AG04450 (cell line): ENCODE measurements around the gene NDUFB3. TPM values are rescaled to one million over a fixed set of nuclear protein-coding genes. Genes with fewer than 3 reads are reported as not detected.
A peak's percentile ranks its signal among the peaks of the same experiment; 100 is the strongest.

Source experiments
- CTCF ChIA-PET: fragments of 300-600, 350-600 bp; formaldehyde crosslinking; extraction: SDS; loops from one replicate; lab custom pipeline; 2022; ENCODE audit warnings: antibody characterized with exemption, inconsistent platforms; lab: Charles Lee
- POLR2A ChIA-PET: fragments of 350-600 bp; formaldehyde crosslinking; extraction: SDS; loops from one replicate; lab custom pipeline; 2021; ENCODE audit warnings: antibody characterized with exemption, inconsistent platforms; lab: Yijun Ruan, JAX
- DNase-seq: peaks from one replicate; pipeline ENCODE4 v3.0.0-alpha.2; 2011; ENCODE audit warnings: low read depth, low spot score
- H3K27ac ChIP-seq: one replicate; pipeline ENCODE4 v1.5.1; 2012; ENCODE audit warnings: low read depth, low read length, control low read depth
- H3K27me3 ChIP-seq: one replicate; pipeline ENCODE4 v1.6.0; 2012; ENCODE audit warnings: low read length; ENCODE audit not compliant: control insufficient read depth, insufficient read depth
- H3K4me3 ChIP-seq: 2 replicates; pipeline ENCODE4 v1.5.1; 2011; ENCODE audit warnings: mild to moderate bottlenecking, low read depth, low read length, control low read depth
- H3K9me3 ChIP-seq: 2 replicates; pipeline ENCODE4 v1.5.1; 2012; ENCODE audit warnings: low read length; ENCODE audit not compliant: control insufficient read depth, insufficient read depth
- polyA plus RNA-seq: library from polyadenylated mRNA; depleted of rRNA; stranded (reverse); fragments of >200 nt; gene quantifications from 2 replicates; pipeline ENCODE4 v1.2.3, GENCODE V29; 2011
- TF ChIP-seq, protein P1 (sequence below): IDR thresholded peaks from 2 replicates; pipeline ENCODE4 v1.5.1; 2011; ENCODE audit warnings: low read depth, low read length, control low read depth, inconsistent platforms

Gene NDUFB3
- polyA plus RNA-seq, 1 experiment, result 121 TPM

GRCh38 chr2:201118121-201118960 lies 46.5 kb downstream of the NDUFB3 start:
- Histone ChIP-seq H3K4me3 (peak overlapping the region; percentile 80), H3K27ac (peak overlapping the region; percentile 99), H3K9me3 (peaks cover 6% of the 10 kb centered on the region; the same call in 1 of the 2 replicates), H3K27me3 (no peaks in the 10 kb centered on the region)
- peak; percentile 37 for DNase-seq
- TF ChIP-seq, protein P1, sequence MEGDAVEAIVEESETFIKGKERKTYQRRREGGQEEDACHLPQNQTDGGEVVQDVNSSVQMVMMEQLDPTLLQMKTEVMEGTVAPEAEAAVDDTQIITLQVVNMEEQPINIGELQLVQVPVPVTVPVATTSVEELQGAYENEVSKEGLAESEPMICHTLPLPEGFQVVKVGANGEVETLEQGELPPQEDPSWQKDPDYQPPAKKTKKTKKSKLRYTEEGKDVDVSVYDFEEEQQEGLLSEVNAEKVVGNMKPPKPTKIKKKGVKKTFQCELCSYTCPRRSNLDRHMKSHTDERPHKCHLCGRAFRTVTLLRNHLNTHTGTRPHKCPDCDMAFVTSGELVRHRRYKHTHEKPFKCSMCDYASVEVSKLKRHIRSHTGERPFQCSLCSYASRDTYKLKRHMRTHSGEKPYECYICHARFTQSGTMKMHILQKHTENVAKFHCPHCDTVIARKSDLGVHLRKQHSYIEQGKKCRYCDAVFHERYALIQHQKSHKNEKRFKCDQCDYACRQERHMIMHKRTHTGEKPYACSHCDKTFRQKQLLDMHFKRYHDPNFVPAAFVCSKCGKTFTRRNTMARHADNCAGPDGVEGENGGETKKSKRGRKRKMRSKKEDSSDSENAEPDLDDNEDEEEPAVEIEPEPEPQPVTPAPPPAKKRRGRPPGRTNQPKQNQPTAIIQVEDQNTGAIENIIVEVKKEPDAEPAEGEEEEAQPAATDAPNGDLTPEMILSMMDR, result peak; percentile 51
- ChIA-PET POLR2A (interaction anchor here (0.5 to 1.4 kb wide), 3 partner anchors 33 to 53 kb away, joined by 3 read pairs; no protein-coding TSS in a partner anchor), CTCF (interaction anchor here (0.5 to 4.2 kb wide), 8 partner anchors 11 to 186 kb away, joined by 3 to 43 read pairs (median 6); no protein-coding TSS in a partner anchor)

DNA sequence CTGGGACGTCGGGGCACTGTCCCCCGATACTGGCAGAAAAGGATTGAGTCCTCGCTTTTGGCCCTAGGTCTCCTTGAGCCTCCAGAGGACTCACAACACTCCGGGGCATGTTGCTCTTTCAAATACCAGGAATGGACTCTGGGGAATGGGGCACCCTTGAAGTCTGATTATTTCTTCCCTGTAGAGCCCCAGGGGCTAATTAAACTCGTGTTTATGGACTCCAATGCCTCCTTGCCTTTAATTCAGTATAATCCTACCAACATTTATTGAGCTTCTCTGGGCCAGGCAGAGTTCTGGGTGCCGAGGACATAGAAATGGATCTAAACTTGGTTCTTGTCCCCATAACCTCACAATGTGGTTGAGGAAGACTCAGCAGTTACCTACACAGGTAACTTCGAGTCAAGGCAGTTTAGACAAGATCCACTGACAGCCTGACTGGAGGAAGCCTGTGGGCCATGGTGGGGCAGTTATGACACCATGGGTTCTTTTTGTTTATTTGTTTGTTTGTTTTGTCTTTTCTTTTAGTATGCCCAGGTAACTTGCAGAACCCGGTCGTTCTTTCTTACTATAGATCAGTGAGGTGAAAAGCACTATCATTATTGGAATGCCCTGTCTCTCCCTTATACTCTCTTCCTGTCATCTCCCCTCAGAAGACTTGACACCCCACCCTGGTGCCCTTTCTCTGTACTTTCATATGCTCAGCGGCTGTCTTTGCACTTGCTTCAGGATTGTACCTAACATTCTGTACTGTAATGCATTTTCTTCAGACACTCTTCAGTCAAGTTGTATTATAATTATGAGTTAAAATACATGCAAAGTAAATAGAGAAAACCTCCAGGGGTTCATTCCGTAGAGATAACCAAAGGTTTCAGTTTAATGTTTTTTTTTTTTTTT lies 47.4 kb downstream of the NDUFB3 start:
- CTCF ChIA-PET, result interaction anchor here (0.6 to 4.2 kb wide), 5 partner anchors 10 to 113 kb away, joined by 3 to 43 read pairs (median 8); no protein-coding TSS in a partner anchor
- H3K4me3 ChIP-seq, result peak overlapping the region; percentile 80
- POLR2A ChIA-PET, result no interaction called here
- H3K27me3 ChIP-seq, result no peaks in the 10 kb centered on the region
- peaks cover 6% of the 10 kb centered on the region; the same call in 1 of the 2 replicates for H3K9me3 ChIP-seq
- TF ChIP-seq, protein P1, result no peak
- peak; percentile 8 for DNase-seq
- peak overlapping the region; percentile 99 for H3K27ac ChIP-seq

GRCh38 chr2:201122276-201122675 lies 50.5 kb downstream of the NDUFB3 start:
- POLR2A ChIA-PET, result no interaction called here
- Histone ChIP-seq H3K9me3 (no peaks in the 10 kb centered on the region), H3K4me3 (no peak overlapping the region), H3K27ac (no peak overlapping the region), H3K27me3 (no peaks in the 10 kb centered on the region)
- TF ChIP-seq, protein P1, result no peak
- DNase-seq, result no peak
- CTCF ChIA-PET, result interaction anchor here (1.1 kb wide), 1 partner anchor 36 kb away, joined by 4 read pairs; no protein-coding TSS in a partner anchor

- no peak overlapping the region for H3K4me3 ChIP-seq
- H3K9me3 ChIP-seq, result no peaks in the 10 kb centered on the region
- TF ChIP-seq, protein P1, result no peak
- H3K27me3 ChIP-seq, result no peaks in the 10 kb centered on the region
- ChIA-PET CTCF (interaction anchor here (1.0 kb wide), 1 partner anchor 24 kb away, joined by 3 read pairs; no protein-coding TSS in a partner anchor), POLR2A (no interaction called here)
- peak overlapping the region; percentile 77 for H3K27ac ChIP-seq
- no peak for DNase-seq
Measured at GRCh38 chr2:201126308-201127151, 54.7 kb downstream of the NDUFB3 start.
